SK-N-SH (cell line): ENCODE results near the gene STRIP2. TPM values are rescaled to one million over a fixed set of nuclear protein-coding genes. Genes with fewer than 3 reads are reported as not detected.

Experiments used
- CTCF ChIA-PET: fragments of 300-600, 350-600 bp; formaldehyde crosslinking; extraction: SDS; loops from one replicate; lab custom pipeline; 2021; lab: Yijun Ruan, JAX
- POLR2A ChIA-PET: fragments of 350-600 bp; sonication (Branson Sonifier 250); formaldehyde crosslinking; extraction: SDS; loops from one replicate; lab custom pipeline; 2020; ENCODE audit warnings: antibody characterized with exemption, inconsistent platforms; lab: Yijun Ruan, JAX
- DNase-seq: peaks from one replicate; pipeline ENCODE4 v3.0.0; 2012
- H2AFZ ChIP-seq: fragments of 200-600 bp; sonication (generic); 2 replicates; pipeline ENCODE4 v1.8.1; 2016; ENCODE audit warnings: antibody characterized with exemption, mild to moderate bottlenecking, low read depth
- H3F3A ChIP-seq: fragments of 200-600 bp; sonication (generic); replicated peaks from 2 replicates; pipeline ENCODE3; 2016; ENCODE audit warnings: antibody characterized with exemption, mild to moderate bottlenecking; ENCODE audit not compliant: insufficient read depth
- H3K27ac ChIP-seq, 2 experiments: fragments of 200-500 bp in 1 of 2; fragments of 200-600 bp in 1 of 2; sonication (Bioruptor generic) in 1 of 2; sonication (generic), shearing (Covaris generic) in 1 of 2; 2 replicates each; pipeline versions ENCODE4 v1.5.1 to v1.6.1; 2014 to 2016; ENCODE audit warnings: low read depth in 2 of 2, inconsistent platforms in 1 of 2, low read length in 1 of 2, mild to moderate bottlenecking in 1 of 2, mixed read lengths in 1 of 2
- H3K27me3 ChIP-seq: fragments of 200-600 bp; sonication (generic), shearing (Covaris generic); 2 replicates; pipeline ENCODE4 v1.6.1; 2016; ENCODE audit warnings: mixed run types; ENCODE audit not compliant: insufficient read depth
- H3K36me3 ChIP-seq, 2 experiments: fragments of 200-500 bp in 1 of 2; fragments of 200-600 bp in 1 of 2; sonication (Bioruptor generic) in 1 of 2; sonication (generic) in 1 of 2; replicated peaks in 1 of 2; 2 replicates each; pipeline versions ENCODE3 to v1.5.1; 2014 to 2016; ENCODE audit warnings: low read length in 1 of 2, mild to moderate bottlenecking in 1 of 2; ENCODE audit not compliant: insufficient read depth in 2 of 2, control insufficient read depth in 1 of 2
- H3K4me1 ChIP-seq, 2 experiments: fragments of 200-500 bp in 1 of 2; fragments of 200-600 bp in 1 of 2; sonication (Bioruptor generic) in 1 of 2; sonication (generic), shearing (Covaris generic) in 1 of 2; 2 replicates each; pipeline versions ENCODE4 v1.5.1 to v1.6.1; 2014 to 2016; ENCODE audit warnings: low read depth in 1 of 2, low read length in 1 of 2, mixed run types in 1 of 2; ENCODE audit not compliant: insufficient read depth in 2 of 2, control insufficient read depth in 1 of 2
- H3K4me2 ChIP-seq: fragments of 200-600 bp; sonication (generic), shearing (Covaris generic); 2 replicates; pipeline ENCODE4 v1.6.1; 2017; ENCODE audit warnings: mixed run types
- H3K4me3 ChIP-seq, 2 experiments: fragments of 200-500 bp in 1 of 2; fragments of 200-600 bp in 1 of 2; sonication (Bioruptor generic) in 1 of 2; sonication (generic), shearing (Covaris generic) in 1 of 2; 2 replicates each; pipeline versions ENCODE4 v1.5.1 to v1.8.1; 2014 to 2016; ENCODE audit warnings: low read depth in 2 of 2, inconsistent platforms in 1 of 2, low read length in 1 of 2, mild to moderate bottlenecking in 1 of 2, mixed read lengths in 1 of 2, moderate library complexity in 1 of 2
- H3K79me2 ChIP-seq: fragments of 200-600 bp; sonication (generic); 2 replicates; pipeline ENCODE4 v1.8.1; 2017; ENCODE audit warnings: mild to moderate bottlenecking; ENCODE audit not compliant: insufficient read depth
- H3K9ac ChIP-seq: fragments of 200-600 bp; sonication (generic); 2 replicates; pipeline ENCODE4 v1.6.1; 2017; ENCODE audit warnings: mixed run types
- H3K9me2 ChIP-seq: fragments of 200-600 bp; sonication (generic); 2 replicates; pipeline ENCODE4 v1.6.1; 2017; ENCODE audit warnings: mixed run types
- H3K9me3 ChIP-seq: fragments of 200-600 bp; sonication (generic); 2 replicates; pipeline ENCODE4 v1.6.1; 2017; ENCODE audit warnings: mixed run types, mild to moderate bottlenecking, moderate library complexity
- H4K20me1 ChIP-seq: fragments of 200-600 bp; sonication (generic); 2 replicates; pipeline ENCODE4 v1.6.1; 2017; ENCODE audit warnings: mild to moderate bottlenecking, mixed run types; ENCODE audit not compliant: insufficient read depth
- CTCF ChIP-seq: fragments of 200-600 bp; sonication (generic); IDR thresholded peaks from 2 replicates; pipeline ENCODE4 v1.6.1; 2017; ENCODE audit warnings: antibody characterized with exemption, mild to moderate bottlenecking, moderate library complexity
- ELF1 ChIP-seq: IDR thresholded peaks from 2 replicates; pipeline ENCODE4 v1.4.0; 2012
- EZH2phosphoT487 ChIP-seq: fragments of 200-600 bp; sonication (generic); IDR thresholded peaks from 2 replicates; pipeline ENCODE4 v1.6.1; 2017; ENCODE audit warnings: low read depth, mixed run types, mild to moderate bottlenecking, antibody characterized with exemption, moderate library complexity, borderline replicate concordance
- FOSL2 ChIP-seq: IDR thresholded peaks from 2 replicates; pipeline ENCODE4 v1.4.0; 2012; ENCODE audit warnings: low read depth, mild to moderate bottlenecking, moderate library complexity, borderline replicate concordance
- GATA2 ChIP-seq: sonication (generic); formaldehyde crosslinking; IDR thresholded peaks from 2 replicates; pipeline ENCODE4 v1.5.0; 2020; ENCODE audit warnings: mild to moderate bottlenecking, missing genetic modification reagents
- MEF2A ChIP-seq: IDR thresholded peaks from 2 replicates; pipeline ENCODE4 v1.4.0; 2012; ENCODE audit warnings: low read depth, borderline replicate concordance
- MXI1 ChIP-seq: IDR thresholded peaks from 2 replicates; pipeline ENCODE4 v1.6.1; 2012; ENCODE audit warnings: mild to moderate bottlenecking, low read depth, low read length, improper control_type of control experiment
- NFIC ChIP-seq: IDR thresholded peaks from 2 replicates; pipeline ENCODE4 v1.4.0; 2012; ENCODE audit warnings: borderline replicate concordance
- NRF1 ChIP-seq: IDR thresholded peaks from 2 replicates; pipeline ENCODE4 v1.6.1; 2012; ENCODE audit warnings: low read depth, mild to moderate bottlenecking, low read length
- RAD21 ChIP-seq: IDR thresholded peaks from 2 replicates; pipeline ENCODE4 v1.6.1; 2012; ENCODE audit warnings: mild to moderate bottlenecking, low read length
- RFX5 ChIP-seq: IDR thresholded peaks from 2 replicates; pipeline ENCODE4 v1.6.1; 2012; ENCODE audit warnings: mild to moderate bottlenecking, improper control_type of control experiment, low read length
- TAF1 ChIP-seq: IDR thresholded peaks from 2 replicates; pipeline ENCODE4 v1.6.1; 2012; ENCODE audit warnings: low read depth, mild to moderate bottlenecking, low read length, moderate library complexity, borderline replicate concordance
- TEAD4 ChIP-seq: IDR thresholded peaks from 2 replicates; pipeline ENCODE4 v1.4.0; 2012; ENCODE audit warnings: mild to moderate bottlenecking, borderline replicate concordance; ENCODE audit not compliant: insufficient read depth
- WGBS: methylation state at CpG from one replicate; pipeline ENCODE4 v1.1.6; 2017; ENCODE audit warnings: low lambda C conversion rate; 5-methylcytosine and 5-hydroxymethylcytosine counted together
- polyA plus RNA-seq, 3 experiments: library from polyadenylated mRNA; depleted of rRNA; stranded (reverse); fragments of >200 nt; gene quantifications; 2 replicates each; pipeline ENCODE4 v1.2.3, GENCODE V29; 2012
- TF ChIP-seq, protein P1 (sequence below): fragments of 150-350 bp; IDR thresholded peaks from 2 replicates; pipeline ENCODE4 v1.6.1; 2016; ENCODE audit warnings: mild to moderate bottlenecking, low read depth, low read length

The STRIP2 gene
- polyA plus RNA-seq, 1 of the 3 experiments (the other 2 are of a cell fraction), result 4.9 TPM

DNA sequence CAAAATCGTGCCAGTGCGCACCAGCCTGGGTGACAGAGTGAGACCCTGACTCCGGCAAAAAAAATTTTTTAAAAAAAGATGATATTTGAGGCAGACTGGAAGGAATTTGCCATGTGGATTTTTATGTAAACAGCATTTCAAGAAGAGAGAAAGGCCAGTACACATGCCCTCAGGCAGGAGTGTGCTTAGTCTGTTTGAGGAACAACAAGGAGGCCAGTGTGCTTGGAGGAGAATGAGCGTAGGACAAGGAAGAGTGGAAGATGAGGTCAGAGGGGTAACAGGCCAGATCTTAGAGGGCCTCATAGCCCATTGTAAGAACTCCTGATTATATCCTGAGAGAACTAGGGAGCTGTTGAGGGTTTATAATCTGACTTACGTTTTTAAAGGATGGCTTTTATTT lies 17.2 kb upstream of the STRIP2 start:
- Histone ChIP-seq H2AFZ (no peak overlapping the region), H3K27me3 (no peaks in the 10 kb centered on the region), H3K27ac (no peak overlapping the region), H4K20me1 (no peaks in the 10 kb centered on the region), H3K36me3 (peaks cover 0 to 4% of the 10 kb centered on the region in 2 experiments), H3K4me2 (no peak overlapping the region), H3K79me2 (no peaks in the 10 kb centered on the region), H3K9me3 (no peaks in the 10 kb centered on the region), H3K9me2 (no peaks in the 10 kb centered on the region), H3K9ac (no peak overlapping the region), H3K4me1 (no peaks in the 10 kb centered on the region), H3F3A (no peaks in the 10 kb centered on the region), H3K4me3 (no peak overlapping the region)
- 93% methylated on average over 5 of the region's 5 CpGs for WGBS
- ChIA-PET CTCF (interaction anchor here (0.8 to 0.9 kb wide), 2 partner anchors 27 to 41 kb away, joined by 3 read pairs; no protein-coding TSS in a partner anchor), POLR2A (no interaction called here)
- DNase-seq, result no peak
- TF ChIP-seq, protein P1, sequence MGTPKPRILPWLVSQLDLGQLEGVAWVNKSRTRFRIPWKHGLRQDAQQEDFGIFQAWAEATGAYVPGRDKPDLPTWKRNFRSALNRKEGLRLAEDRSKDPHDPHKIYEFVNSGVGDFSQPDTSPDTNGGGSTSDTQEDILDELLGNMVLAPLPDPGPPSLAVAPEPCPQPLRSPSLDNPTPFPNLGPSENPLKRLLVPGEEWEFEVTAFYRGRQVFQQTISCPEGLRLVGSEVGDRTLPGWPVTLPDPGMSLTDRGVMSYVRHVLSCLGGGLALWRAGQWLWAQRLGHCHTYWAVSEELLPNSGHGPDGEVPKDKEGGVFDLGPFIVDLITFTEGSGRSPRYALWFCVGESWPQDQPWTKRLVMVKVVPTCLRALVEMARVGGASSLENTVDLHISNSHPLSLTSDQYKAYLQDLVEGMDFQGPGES, result no peak
- TF ChIP-seq TAF1 (no peak), NRF1 (no peak)

- Histone ChIP-seq H3K9me2 (no peaks in the 10 kb centered on the region), H3K79me2 (no peaks in the 10 kb centered on the region), H3K4me2 (no peak overlapping the region), H4K20me1 (no peaks in the 10 kb centered on the region), H3K27me3 (no peaks in the 10 kb centered on the region), H3K36me3 (peaks cover 18% of the 10 kb centered on the region in 2 experiments), H3K27ac (no peak overlapping the region), H3F3A (no peaks in the 10 kb centered on the region), H3K4me1 (peaks cover 0 to 5% of the 10 kb centered on the region in 2 experiments; a peak in 2 of 4 replicates), H2AFZ (no peak overlapping the region), H3K4me3 (no peak overlapping the region)
- ChIA-PET POLR2A (no interaction called here), CTCF (interaction anchor here (0.8 to 1.5 kb wide), 3 partner anchors 10 to 79 kb away, joined by 3 read pairs; no protein-coding TSS in a partner anchor)
- DNase-seq, result no peak
- TF ChIP-seq MEF2A (no peak), GATA2 (no peak), CTCF (no peak), NFIC (no peak), TEAD4 (no peak), RFX5 (no peak), RAD21 (no peak), FOSL2 (no peak), MXI1 (no peak), ELF1 (no peak), EZH2phosphoT487 (no peak)
- TF ChIP-seq, all 33 proteins: peak for 0
- 86% methylated on average over 2 of the region's 2 CpGs for WGBS
- H3K9me3 ChIP-seq, result no peaks in the 10 kb centered on the region
- no peak overlapping the region for H3K9ac ChIP-seq
Measured at GRCh38 chr7:129421717-129422250, 12.4 kb upstream of the STRIP2 start.
